ENCODE measurements around the gene CHST15.

The CHST15 gene, protein sequence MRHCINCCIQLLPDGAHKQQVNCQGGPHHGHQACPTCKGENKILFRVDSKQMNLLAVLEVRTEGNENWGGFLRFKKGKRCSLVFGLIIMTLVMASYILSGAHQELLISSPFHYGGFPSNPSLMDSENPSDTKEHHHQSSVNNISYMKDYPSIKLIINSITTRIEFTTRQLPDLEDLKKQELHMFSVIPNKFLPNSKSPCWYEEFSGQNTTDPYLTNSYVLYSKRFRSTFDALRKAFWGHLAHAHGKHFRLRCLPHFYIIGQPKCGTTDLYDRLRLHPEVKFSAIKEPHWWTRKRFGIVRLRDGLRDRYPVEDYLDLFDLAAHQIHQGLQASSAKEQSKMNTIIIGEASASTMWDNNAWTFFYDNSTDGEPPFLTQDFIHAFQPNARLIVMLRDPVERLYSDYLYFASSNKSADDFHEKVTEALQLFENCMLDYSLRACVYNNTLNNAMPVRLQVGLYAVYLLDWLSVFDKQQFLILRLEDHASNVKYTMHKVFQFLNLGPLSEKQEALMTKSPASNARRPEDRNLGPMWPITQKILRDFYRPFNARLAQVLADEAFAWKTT

GRCh38 chr10:124092860-124093773 is at the start of gene CHST15:
Gene CHST15 (minus strand): TSS chr10:124093598. CDS start chr10:124046212, 47,386 bp downstream.
- Histone ChIP-seq H3K36me3 (ENCODE audit: insufficient read depth) (no peaks in the 10 kb centered on the region; the same call in 1 of the 2 replicates), H3K4me2 (peak within 1 kb of the TSS; percentile 78), H3K27me3 (ENCODE audit: insufficient read depth, low read depth) (no peaks in the 10 kb centered on the region), H3K4me3 (IDR thresholded peaks at IDR 0.05; ENCODE audit: insufficient read depth, low read depth, low read length) (no peak within 1 kb of the TSS), H3K9ac (peak within 1 kb of the TSS; percentile 87), H3K27ac (peak within 1 kb of the TSS; percentile 93), H3K4me1 (ENCODE audit: low read depth, poor library complexity, severe bottlenecking) (peaks cover 43% of the 10 kb centered on the region), H2AFZ (ENCODE audit: low read depth) (peak within 1 kb of the TSS; percentile 15; the same call in 1 of the 2 replicates), H3K79me2 (ENCODE audit: insufficient read depth, low read depth) (peaks cover 73% of the 10 kb centered on the region), H4K20me1 (ENCODE audit: insufficient read depth) (no peaks in the 10 kb centered on the region; the same call in 1 of the 2 replicates)
- TF ChIP-seq, protein P1, sequence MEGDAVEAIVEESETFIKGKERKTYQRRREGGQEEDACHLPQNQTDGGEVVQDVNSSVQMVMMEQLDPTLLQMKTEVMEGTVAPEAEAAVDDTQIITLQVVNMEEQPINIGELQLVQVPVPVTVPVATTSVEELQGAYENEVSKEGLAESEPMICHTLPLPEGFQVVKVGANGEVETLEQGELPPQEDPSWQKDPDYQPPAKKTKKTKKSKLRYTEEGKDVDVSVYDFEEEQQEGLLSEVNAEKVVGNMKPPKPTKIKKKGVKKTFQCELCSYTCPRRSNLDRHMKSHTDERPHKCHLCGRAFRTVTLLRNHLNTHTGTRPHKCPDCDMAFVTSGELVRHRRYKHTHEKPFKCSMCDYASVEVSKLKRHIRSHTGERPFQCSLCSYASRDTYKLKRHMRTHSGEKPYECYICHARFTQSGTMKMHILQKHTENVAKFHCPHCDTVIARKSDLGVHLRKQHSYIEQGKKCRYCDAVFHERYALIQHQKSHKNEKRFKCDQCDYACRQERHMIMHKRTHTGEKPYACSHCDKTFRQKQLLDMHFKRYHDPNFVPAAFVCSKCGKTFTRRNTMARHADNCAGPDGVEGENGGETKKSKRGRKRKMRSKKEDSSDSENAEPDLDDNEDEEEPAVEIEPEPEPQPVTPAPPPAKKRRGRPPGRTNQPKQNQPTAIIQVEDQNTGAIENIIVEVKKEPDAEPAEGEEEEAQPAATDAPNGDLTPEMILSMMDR (conservative IDR thresholded peaks at IDR 0.05; ENCODE audit: low read depth, low read length), result no peak

DNA sequence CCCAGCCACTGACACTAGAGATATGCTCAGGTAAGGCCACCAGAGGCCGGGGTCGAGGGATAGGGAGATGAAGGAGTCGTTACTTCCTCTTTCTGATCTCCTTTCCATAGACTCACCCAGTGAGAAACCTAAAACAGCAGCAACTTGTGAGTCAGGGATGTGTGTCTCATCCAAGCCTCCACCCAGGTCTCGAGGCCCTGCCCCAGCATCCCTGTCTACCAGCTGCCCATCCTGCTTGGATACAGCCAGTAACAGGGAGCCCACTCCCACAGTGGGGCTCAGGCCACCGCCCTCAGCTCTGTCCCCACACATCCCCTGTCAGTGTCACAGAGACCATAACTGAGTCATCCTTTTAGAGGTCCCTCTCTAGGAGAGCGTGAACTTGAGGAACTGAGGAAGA is 49.6 kb upstream of the CHST15 start:
- Histone ChIP-seq H3K27ac (peak overlapping the region; percentile 91), H4K20me1 (ENCODE audit: insufficient read depth) (no peaks in the 10 kb centered on the region), H3K4me3 (IDR thresholded peaks at IDR 0.05; ENCODE audit: insufficient read depth, low read depth, low read length) (no peak overlapping the region), H3K27me3 (ENCODE audit: insufficient read depth, low read depth) (no peaks in the 10 kb centered on the region), H3K9ac (peak overlapping the region; percentile 46), H3K36me3 (ENCODE audit: insufficient read depth) (no peaks in the 10 kb centered on the region; the same call in 1 of the 2 replicates), H3K79me2 (ENCODE audit: insufficient read depth, low read depth) (peaks cover 76% of the 10 kb centered on the region), H3K4me1 (ENCODE audit: low read depth, poor library complexity, severe bottlenecking) (peaks cover 83% of the 10 kb centered on the region), H2AFZ (ENCODE audit: low read depth) (peak overlapping the region; percentile 0; the same call in 1 of the 2 replicates), H3K4me2 (peak overlapping the region; percentile 99)
- TF ChIP-seq, protein P1 (conservative IDR thresholded peaks at IDR 0.05; ENCODE audit: low read depth, low read length), result no peak

DNA sequence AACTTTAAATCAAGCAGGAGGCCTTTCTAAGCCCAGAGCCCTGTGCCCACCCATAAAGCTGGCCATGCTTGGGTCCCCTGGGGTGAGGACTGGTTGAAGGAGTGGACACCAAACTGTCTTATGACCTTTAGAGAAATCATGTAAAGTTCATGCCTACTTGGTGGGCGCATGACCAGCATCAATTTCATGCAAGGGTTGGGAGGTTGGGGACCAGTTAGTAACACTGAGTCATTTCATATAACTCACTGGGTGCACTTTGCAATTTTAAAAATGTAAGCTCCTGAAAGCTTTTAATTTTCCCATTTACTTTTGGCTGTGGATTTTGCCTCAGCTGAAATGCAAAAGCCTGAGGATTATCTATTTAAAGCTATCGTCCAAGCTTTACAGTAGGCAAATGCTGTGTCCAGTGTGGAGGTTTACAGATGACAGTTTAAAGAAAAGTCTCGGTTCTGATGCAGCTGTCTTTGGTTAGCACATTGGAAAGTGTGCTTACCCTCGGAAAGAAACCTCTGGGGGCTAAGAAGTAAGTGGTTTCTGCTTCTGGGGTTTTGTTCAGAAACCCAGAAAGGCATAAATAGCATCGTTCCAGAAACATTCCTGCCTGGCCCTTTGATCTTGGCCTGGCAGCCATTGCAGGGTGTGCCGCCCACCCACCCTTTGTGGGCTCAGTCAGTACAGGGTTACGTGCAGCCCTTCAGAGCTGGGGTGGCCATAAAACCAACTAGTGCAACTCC is 48.8 kb upstream of the CHST15 start:
- no peaks in the 10 kb centered on the region; the same call in 1 of the 2 replicates for H3K36me3 ChIP-seq (ENCODE audit: insufficient read depth)
- H4K20me1 ChIP-seq (ENCODE audit: insufficient read depth), result no peaks in the 10 kb centered on the region
- TF ChIP-seq, protein P1 (conservative IDR thresholded peaks at IDR 0.05; ENCODE audit: low read depth, low read length), result no peak
- no peak overlapping the region for H3K4me3 ChIP-seq (IDR thresholded peaks at IDR 0.05; ENCODE audit: insufficient read depth, low read depth, low read length)
- peak overlapping the region; percentile 46 for H3K9ac ChIP-seq
- peak overlapping the region; percentile 99 for H3K4me2 ChIP-seq
- H3K79me2 ChIP-seq (ENCODE audit: insufficient read depth, low read depth), result peaks cover 70% of the 10 kb centered on the region
- H3K27me3 ChIP-seq (ENCODE audit: insufficient read depth, low read depth), result no peaks in the 10 kb centered on the region
- 0 out of 2 replicates have a peak overlapping the region, but pooled peaks have one; percentile 0 for H2AFZ ChIP-seq (ENCODE audit: low read depth)
- peaks cover 75% of the 10 kb centered on the region for H3K4me1 ChIP-seq (ENCODE audit: low read depth, poor library complexity, severe bottlenecking)
- peak overlapping the region; percentile 91 for H3K27ac ChIP-seq
